CD4-positive, alpha-beta T cell treated with Interleukin-4 for 1 hour (primary cell): Measurements from ENCODE around the gene CCK.

ENCODE experiments used
- DNase-seq, 2 donors: peaks; one replicate each; pipeline ENCODE4 v3.0.0-alpha.2; 2020 to 2022

CCK gene

GRCh38 chr3:42224658-42225421 is 41.1 kb downstream of the CCK start:
- DNase-seq, result no peak

- DNase-seq, result no peak
Measured at GRCh38 chr3:42224178-42224577, 41.8 kb downstream of the CCK start.

GRCh38 chr3:42222942-42223693 is 42.9 kb downstream of the CCK start:
- no peak for DNase-seq

- no peak for DNase-seq
Measured at GRCh38 chr3:42220436-42221121, 45.4 kb downstream of the CCK start.

GRCh38 chr3:42216931-42217333 is 49.1 kb downstream of the CCK start:
- DNase-seq, result peak; percentile 22 to 38

- DNase-seq, result no peak
Measured at GRCh38 chr3:42216302-42216701, 49.7 kb downstream of the CCK start.

GRCh38 chr3:42214565-42215283 is 51.3 kb downstream of the CCK start:
- no peak for DNase-seq

GRCh38 chr3:42214064-42214463 is 51.9 kb downstream of the CCK start:
- DNase-seq, result no peak

GRCh38 chr3:42213417-42213816 is 52.6 kb downstream of the CCK start:
- DNase-seq, result peak in 1 of 2 donors; percentile 21

GRCh38 chr3:42210726-42211125 is 55.3 kb downstream of the CCK start:
- no peak for DNase-seq

- no peak for DNase-seq
Measured at GRCh38 chr3:42209917-42210316, 56.1 kb downstream of the CCK start.
